ENCODE results near the gene ADCY9.

Gene ADCY9

DNA sequence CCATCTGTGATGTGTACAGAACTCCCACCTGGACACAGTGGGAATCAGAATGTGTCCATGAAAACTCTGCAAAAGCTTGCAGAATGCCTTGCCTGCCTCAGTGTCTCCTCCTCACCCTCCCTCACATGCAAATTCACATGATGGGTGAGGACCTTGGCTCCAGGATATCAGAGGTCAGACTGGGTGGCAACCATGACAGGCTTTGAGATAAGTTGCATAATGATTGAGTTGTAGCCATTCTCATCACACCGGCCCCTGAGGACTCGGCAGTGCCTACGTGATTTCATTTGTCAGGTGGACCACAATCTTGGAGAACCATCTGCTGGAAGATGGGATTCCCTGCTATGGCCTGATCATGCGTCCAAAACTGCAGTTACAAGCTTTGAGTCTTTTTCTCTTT lies 3.9 kb upstream of the ADCY9 start:
- no peak for DNase-seq (ENCODE audit: extremely low read depth, low read depth)
- TF ChIP-seq, protein P1, sequence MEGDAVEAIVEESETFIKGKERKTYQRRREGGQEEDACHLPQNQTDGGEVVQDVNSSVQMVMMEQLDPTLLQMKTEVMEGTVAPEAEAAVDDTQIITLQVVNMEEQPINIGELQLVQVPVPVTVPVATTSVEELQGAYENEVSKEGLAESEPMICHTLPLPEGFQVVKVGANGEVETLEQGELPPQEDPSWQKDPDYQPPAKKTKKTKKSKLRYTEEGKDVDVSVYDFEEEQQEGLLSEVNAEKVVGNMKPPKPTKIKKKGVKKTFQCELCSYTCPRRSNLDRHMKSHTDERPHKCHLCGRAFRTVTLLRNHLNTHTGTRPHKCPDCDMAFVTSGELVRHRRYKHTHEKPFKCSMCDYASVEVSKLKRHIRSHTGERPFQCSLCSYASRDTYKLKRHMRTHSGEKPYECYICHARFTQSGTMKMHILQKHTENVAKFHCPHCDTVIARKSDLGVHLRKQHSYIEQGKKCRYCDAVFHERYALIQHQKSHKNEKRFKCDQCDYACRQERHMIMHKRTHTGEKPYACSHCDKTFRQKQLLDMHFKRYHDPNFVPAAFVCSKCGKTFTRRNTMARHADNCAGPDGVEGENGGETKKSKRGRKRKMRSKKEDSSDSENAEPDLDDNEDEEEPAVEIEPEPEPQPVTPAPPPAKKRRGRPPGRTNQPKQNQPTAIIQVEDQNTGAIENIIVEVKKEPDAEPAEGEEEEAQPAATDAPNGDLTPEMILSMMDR (IDR thresholded peaks at IDR 0.05; ENCODE audit: low read depth, low read length) = no peak

DNA sequence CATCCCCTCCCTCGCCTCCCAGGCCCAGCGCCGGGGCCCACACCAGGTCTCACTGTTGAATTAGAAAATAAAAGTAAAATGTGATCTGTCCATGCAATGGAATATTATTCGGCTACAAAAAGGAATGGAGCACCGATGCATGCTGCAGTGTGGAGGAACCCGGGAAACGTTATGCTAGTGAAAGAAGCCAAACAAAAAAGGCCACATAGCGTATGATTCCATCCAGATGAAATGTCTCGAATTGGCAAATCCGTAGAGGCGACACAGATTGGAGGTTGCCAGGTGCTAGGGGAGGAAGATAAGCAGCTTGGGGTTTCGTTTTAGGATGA lies 972 bp upstream of the ADCY9 start:
- TF ChIP-seq, protein P1 (IDR thresholded peaks at IDR 0.05; ENCODE audit: low read depth, low read length) = no peak
- no peak for DNase-seq (ENCODE audit: extremely low read depth, low read depth)

GRCh38 chr16:4115949-4116318 lies 308 bp downstream of the ADCY9 start:
- TF ChIP-seq, protein P1 (IDR thresholded peaks at IDR 0.05; ENCODE audit: low read depth, low read length) = no peak

GRCh38 chr16:4115209-4115948 lies 863 bp downstream of the ADCY9 start:
- TF ChIP-seq, protein P1 (IDR thresholded peaks at IDR 0.05; ENCODE audit: low read depth, low read length) = no peak
- DNase-seq (ENCODE audit: extremely low read depth, low read depth) = no peak

More at GRCh38 chr16:4115949-4116318, 308 bp downstream of the ADCY9 start:
- DNase-seq (ENCODE audit: extremely low read depth, low read depth) = no peak

DNA sequence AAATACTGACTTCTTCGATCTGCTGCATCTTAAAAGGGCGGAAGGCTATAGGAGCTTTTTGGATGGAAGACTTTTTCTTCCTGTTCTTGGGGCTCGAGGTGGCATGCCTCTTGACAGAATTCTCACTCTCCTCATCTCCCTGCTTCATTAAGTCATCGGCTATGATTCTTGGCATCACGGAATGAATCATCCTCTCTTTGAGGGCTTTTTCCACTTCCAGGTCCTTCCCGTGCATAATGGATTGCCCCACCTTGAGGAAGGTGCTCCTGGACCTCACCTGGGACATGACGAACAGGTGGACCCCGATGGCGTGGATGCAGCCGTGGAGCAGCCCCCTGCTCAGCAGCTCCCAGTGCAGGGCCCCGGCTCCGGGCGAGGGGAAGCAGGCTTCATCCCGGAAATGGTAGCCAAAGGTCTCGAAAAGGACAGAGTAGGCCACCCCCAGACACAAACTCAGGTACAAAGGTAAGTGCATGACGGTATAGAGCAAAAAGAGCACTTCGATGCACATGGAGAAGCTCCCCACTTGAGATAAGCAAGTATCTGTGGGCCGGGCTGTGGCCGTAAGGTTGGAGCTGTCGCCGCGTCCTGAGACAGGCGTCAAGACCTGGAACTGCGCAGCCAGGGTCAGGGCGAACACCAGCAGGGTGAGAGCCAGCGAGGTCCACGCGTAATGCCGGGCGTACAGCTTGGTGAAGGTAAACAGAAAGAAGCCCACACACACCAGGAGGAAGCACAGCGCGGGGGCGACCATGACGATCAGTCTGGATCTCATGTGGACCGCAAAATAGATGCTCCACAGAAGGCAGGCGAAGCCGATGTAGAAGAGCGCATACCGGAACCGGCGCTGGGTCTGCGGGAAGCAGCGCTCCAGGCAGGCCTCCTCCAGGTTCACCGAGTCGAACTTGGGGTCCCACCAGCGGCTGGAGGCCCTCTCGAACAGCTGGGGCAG lies 1.7 kb downstream of the ADCY9 start:
- DNase-seq (ENCODE audit: extremely low read depth, low read depth) = no peak
- TF ChIP-seq, protein P1 (IDR thresholded peaks at IDR 0.05; ENCODE audit: low read depth, low read length) = no peak

DNA sequence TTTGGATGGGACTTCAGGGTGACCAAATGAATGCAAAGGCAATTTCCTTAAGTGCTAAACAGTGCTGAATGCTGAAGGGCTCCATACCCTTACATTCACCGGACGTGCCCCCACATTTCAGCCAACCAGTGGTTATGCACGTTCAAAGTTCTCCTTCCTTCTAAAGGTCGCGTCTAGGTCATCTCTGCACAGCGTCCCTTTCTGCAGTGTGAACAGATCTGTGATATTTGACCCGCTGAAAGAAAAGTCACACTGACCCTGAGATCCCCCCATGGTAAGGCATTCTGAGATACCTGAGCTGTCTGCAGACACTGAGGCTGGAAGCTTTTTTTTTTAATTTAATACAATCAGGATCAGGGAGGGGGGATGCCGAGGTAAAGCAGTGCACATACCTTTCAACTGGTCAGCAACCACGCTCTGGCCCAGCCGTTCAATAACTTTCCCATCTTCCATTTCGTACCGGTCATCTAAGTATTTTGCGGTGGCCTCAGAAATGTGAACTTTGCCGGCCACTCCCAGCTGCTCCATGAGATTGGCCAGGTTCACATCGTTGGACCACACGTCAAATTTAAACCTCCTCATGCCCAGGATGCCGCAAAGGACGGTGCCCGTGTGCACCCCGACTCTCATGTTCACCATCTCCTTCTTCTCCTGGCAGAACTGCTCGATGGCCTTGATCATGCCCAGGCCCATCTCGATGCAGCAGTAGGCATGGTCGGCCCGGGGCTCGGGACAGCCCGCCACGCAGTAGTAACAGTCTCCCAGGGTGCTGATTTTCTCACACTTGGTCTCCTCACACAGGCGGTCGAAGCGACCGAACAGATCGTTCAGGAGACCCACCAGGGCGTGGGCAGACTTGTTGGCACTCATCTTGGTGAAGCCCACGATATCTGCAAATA lies 2.6 kb downstream of the ADCY9 start:
- no peak for DNase-seq (ENCODE audit: extremely low read depth, low read depth)

More for the DNA sequence above, 2.6 kb downstream of the ADCY9 start:
- TF ChIP-seq, protein P1 (IDR thresholded peaks at IDR 0.05; ENCODE audit: low read depth, low read length) = no peak
